ENCODE measurements around the gene ARHGAP27. TPM values are rescaled to one million over a fixed set of nuclear protein-coding genes. Genes with fewer than 3 reads are reported as not detected.

ARHGAP27 gene
- total RNA-seq, 1 experiment from 2014 or later: 104 TPM

GRCh38 chr17:45361451-45361850 lies 71.2 kb downstream of the ARHGAP27 start:
- no peaks in the 10 kb centered on the region for H3K27me3 Mint-ChIP-seq (ENCODE audit: unreplicated experiment)
- intact Hi-C loops (cut with micrococcal nuclease; ENCODE audit: unreplicated experiment): no loop called here
- BruUV-seq (replicated peaks): no TSS peak
- H3K4me3 Mint-ChIP-seq (ENCODE audit: low read depth, unreplicated experiment): no peak overlapping the region
- no peak for DNase-seq
- no peak for TF ChIP-seq CTCF (IDR thresholded peaks at IDR 0.05; ENCODE audit: unreplicated experiment)
- no peaks in the 10 kb centered on the region for H3K4me1 Mint-ChIP-seq (ENCODE audit: low read depth, unreplicated experiment)
- no peak overlapping the region for H3K27ac Mint-ChIP-seq (ENCODE audit: unreplicated experiment)
- peaks cover 6% of the 10 kb centered on the region for H3K9me3 Mint-ChIP-seq (ENCODE audit: low read depth, unreplicated experiment)
- no peaks in the 10 kb centered on the region for H3K36me3 Mint-ChIP-seq (ENCODE audit: insufficient read depth, unreplicated experiment)
- CTCF ChIA-PET: interaction anchor here (0.7 to 0.9 kb wide), 2 partner anchors 10 to 44 kb away, joined by 3 read pairs; no protein-coding TSS in a partner anchor

- no peak overlapping the region for H3K4me3 Mint-ChIP-seq (ENCODE audit: low read depth, unreplicated experiment)
- H3K9me3 Mint-ChIP-seq (ENCODE audit: low read depth, unreplicated experiment): peaks cover 2% of the 10 kb centered on the region
- TF ChIP-seq CTCF (IDR thresholded peaks at IDR 0.05; ENCODE audit: unreplicated experiment): no peak
- intact Hi-C loops (cut with micrococcal nuclease; ENCODE audit: unreplicated experiment): no loop called here
- H3K36me3 Mint-ChIP-seq (ENCODE audit: insufficient read depth, unreplicated experiment): no peaks in the 10 kb centered on the region
- H3K27me3 Mint-ChIP-seq (ENCODE audit: unreplicated experiment): no peaks in the 10 kb centered on the region
- no TSS peak for BruUV-seq (replicated peaks)
- no peak overlapping the region for H3K27ac Mint-ChIP-seq (ENCODE audit: unreplicated experiment)
- no peak for DNase-seq
- CTCF ChIA-PET: no interaction called here
- peaks cover 13% of the 10 kb centered on the region for H3K4me1 Mint-ChIP-seq (ENCODE audit: low read depth, unreplicated experiment)
Measured at GRCh38 chr17:45357364-45357997, 75.2 kb downstream of the ARHGAP27 start.

- H3K4me3 Mint-ChIP-seq (ENCODE audit: low read depth, unreplicated experiment): no peak overlapping the region
- peaks cover 13% of the 10 kb centered on the region for H3K4me1 Mint-ChIP-seq (ENCODE audit: low read depth, unreplicated experiment)
- BruUV-seq (replicated peaks): no TSS peak
- CTCF ChIA-PET: no interaction called here
- no peak overlapping the region for H3K27ac Mint-ChIP-seq (ENCODE audit: unreplicated experiment)
- no peaks in the 10 kb centered on the region for H3K36me3 Mint-ChIP-seq (ENCODE audit: insufficient read depth, unreplicated experiment)
- DNase-seq: no peak
- TF ChIP-seq CTCF (IDR thresholded peaks at IDR 0.05; ENCODE audit: unreplicated experiment): no peak
- no peaks in the 10 kb centered on the region for H3K27me3 Mint-ChIP-seq (ENCODE audit: unreplicated experiment)
- intact Hi-C loops (cut with micrococcal nuclease; ENCODE audit: unreplicated experiment): no loop called here
- no peaks in the 10 kb centered on the region for H3K9me3 Mint-ChIP-seq (ENCODE audit: low read depth, unreplicated experiment)
Measured at GRCh38 chr17:45355087-45355486, 77.6 kb downstream of the ARHGAP27 start.

- no peak overlapping the region for H3K4me3 Mint-ChIP-seq (ENCODE audit: low read depth, unreplicated experiment)
- CTCF ChIA-PET: no interaction called here
- no peaks in the 10 kb centered on the region for H3K27me3 Mint-ChIP-seq (ENCODE audit: unreplicated experiment)
- peaks cover 13% of the 10 kb centered on the region for H3K4me1 Mint-ChIP-seq (ENCODE audit: low read depth, unreplicated experiment)
- H3K36me3 Mint-ChIP-seq (ENCODE audit: insufficient read depth, unreplicated experiment): no peaks in the 10 kb centered on the region
- DNase-seq: no peak
- H3K27ac Mint-ChIP-seq (ENCODE audit: unreplicated experiment): no peak overlapping the region
- intact Hi-C loops (cut with micrococcal nuclease; ENCODE audit: unreplicated experiment): no loop called here
- H3K9me3 Mint-ChIP-seq (ENCODE audit: low read depth, unreplicated experiment): no peaks in the 10 kb centered on the region
- BruUV-seq (replicated peaks): no TSS peak
- no peak for TF ChIP-seq CTCF (IDR thresholded peaks at IDR 0.05; ENCODE audit: unreplicated experiment)
Measured at GRCh38 chr17:45353043-45353442, 79.6 kb downstream of the ARHGAP27 start.

All from Calu3 (cell line).